NB4 (cell line): Measurements from ENCODE around the gene CFAP299.

Source experiments
- DNase-seq: peaks from one replicate; pipeline ENCODE4 v3.0.0; 2010; ENCODE audit warnings: low read depth
- H3K4me3 ChIP-seq: one replicate; pipeline ENCODE4 v1.5.1; 2011; ENCODE audit warnings: mild to moderate bottlenecking, low read depth, low read length, moderate library complexity
- CTCF ChIP-seq: IDR thresholded peaks from one replicate; pipeline ENCODE4 v1.5.1; 2012; ENCODE audit warnings: low read depth, low read length
- MAX ChIP-seq: IDR thresholded peaks from 2 replicates; pipeline ENCODE4 v1.6.1; 2011; ENCODE audit warnings: low read depth, low read length
- MYC ChIP-seq: IDR thresholded peaks from 2 replicates; pipeline ENCODE4 v1.6.1; 2011; ENCODE audit warnings: low read depth, low read length
- POLR2A ChIP-seq: IDR thresholded peaks from 2 replicates; pipeline ENCODE4 v1.6.1; 2011; ENCODE audit warnings: mild to moderate bottlenecking; ENCODE audit not compliant: insufficient read length; ENCODE audit errors: extremely low read depth

CFAP299 gene

GRCh38 chr4:80475236-80475635 lies 139.7 kb downstream of the CFAP299 start:
- no peak overlapping the region for H3K4me3 ChIP-seq
- TF ChIP-seq POLR2A (no peak), CTCF (no peak), MYC (no peak), MAX (no peak)
- no peak for DNase-seq

DNA sequence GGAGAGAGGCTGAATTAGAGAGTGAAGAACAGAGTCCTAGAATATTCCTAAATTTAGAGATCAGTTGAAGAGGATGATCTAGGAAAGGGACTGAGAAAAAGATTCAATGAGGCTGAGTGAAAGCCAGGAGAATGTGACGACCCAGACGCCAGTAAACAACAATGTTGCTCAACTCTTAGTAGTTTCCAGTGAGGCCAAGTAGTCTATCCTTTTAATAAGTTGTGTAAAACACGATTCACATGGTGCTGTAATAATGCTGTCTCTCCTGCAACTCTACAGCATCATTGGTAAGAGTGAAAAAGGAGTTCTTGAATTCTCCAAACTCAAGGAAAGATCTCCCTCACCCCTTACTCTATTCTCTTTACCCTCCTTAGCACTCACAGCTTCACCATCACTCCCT lies 140.3 kb downstream of the CFAP299 start:
- TF ChIP-seq MYC (no peak), CTCF (no peak), MAX (no peak), POLR2A (no peak)
- no peak for DNase-seq

GRCh38 chr4:80484712-80485111 lies 149.2 kb downstream of the CFAP299 start:
- TF ChIP-seq POLR2A, result no peak
- no peak for TF ChIP-seq MAX
- TF ChIP-seq MYC, result no peak
- no peak for TF ChIP-seq CTCF
- DNase-seq, result no peak
- no peak overlapping the region for H3K4me3 ChIP-seq

More for the DNA sequence above, 140.3 kb downstream of the CFAP299 start:
- no peak overlapping the region for H3K4me3 ChIP-seq

DNA sequence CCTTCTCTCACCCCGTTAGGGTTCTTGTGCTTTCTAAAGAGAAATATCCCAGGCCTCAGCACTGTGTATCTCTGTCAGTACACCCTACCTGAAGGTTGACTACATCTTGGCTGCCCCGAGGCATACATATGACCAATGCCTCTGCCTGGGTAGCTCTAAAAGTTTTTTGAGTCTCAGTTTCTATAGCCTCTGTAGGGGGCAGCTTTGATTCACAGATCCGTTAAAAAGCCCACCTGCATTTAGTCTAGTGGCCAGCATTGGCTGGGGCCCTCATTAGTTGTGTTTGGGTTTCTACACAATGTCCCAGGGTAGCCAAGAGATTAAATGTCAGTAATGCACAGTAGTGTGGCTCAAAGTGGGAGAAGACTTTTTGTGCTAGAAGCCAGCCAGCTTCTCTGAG lies 151.1 kb downstream of the CFAP299 start:
- no peak overlapping the region for H3K4me3 ChIP-seq
- TF ChIP-seq MAX, result no peak
- TF ChIP-seq POLR2A, result no peak
- TF ChIP-seq CTCF, result no peak
- TF ChIP-seq MYC, result no peak
- DNase-seq, result no peak

GRCh38 chr4:80489798-80490197 lies 154.3 kb downstream of the CFAP299 start:
- DNase-seq, result no peak
- H3K4me3 ChIP-seq, result no peak overlapping the region

More at GRCh38 chr4:80489798-80490197, 154.3 kb downstream of the CFAP299 start:
- TF ChIP-seq POLR2A, result no peak
- TF ChIP-seq CTCF, result no peak
- no peak for TF ChIP-seq MAX
- no peak for TF ChIP-seq MYC
